Superior temporal gyrus (tissue), 1 donor: ENCODE measurements around the gene BCL2L11.

ENCODE experiments used
- DNase-seq: peaks from one replicate; pipeline ENCODE4 v3.0.0-alpha.2; 2016; ENCODE audit errors: extremely low spot score

Gene BCL2L11

DNA sequence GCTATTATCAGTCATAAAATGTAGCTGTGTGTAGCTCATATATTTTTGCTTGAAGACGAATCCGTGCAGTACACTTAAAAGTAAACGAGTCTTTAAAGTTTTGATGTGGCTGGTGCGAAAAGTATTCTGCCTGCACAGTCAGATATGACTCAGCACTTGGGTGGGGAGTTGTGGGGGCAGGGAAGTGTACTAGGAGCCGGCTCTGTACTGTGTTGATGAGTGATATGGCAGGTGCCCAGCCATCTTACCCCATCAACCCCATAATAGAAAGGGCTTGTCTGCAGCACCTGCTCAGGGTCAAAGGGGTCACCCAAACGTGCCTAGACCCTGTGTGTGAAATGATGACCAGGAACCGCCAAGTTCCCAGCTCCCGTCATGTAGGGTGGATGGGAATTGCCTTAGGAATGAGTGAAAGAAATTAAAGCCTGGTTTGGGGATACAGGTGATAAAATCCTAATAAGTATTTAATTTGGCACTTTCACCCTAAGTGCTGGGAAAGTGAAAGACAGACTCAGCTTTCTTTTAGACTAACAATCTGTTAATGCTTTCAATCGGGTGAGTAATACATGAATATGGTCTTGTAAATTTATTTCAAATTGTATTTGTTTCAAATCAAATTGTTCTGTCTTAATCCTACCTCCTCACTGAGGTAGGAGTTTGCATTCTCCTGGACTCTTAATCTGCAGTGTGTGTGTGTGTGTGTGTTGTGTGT is 48.0 kb downstream of the BCL2L11 start:
- DNase-seq: no peak

DNA sequence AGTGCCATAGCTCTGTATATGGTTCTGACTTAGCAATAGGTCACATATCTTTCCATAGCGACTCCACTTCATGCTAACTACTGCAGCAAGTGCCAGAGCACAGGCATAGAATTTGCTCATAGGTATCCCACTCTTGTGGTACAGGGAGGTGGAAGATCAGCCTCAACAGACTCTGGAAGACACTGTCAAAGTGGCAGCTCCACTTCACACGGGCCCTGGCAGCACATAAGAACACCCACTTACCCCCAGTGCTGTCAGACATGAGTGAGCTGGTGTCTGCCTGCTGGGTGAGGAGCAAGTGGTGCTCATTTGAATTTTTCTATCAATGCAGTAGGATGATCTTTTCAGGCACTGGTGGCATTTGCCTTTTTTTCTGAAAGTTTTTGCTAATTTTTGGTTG is 48.6 kb downstream of the BCL2L11 start:
- no peak for DNase-seq

DNA sequence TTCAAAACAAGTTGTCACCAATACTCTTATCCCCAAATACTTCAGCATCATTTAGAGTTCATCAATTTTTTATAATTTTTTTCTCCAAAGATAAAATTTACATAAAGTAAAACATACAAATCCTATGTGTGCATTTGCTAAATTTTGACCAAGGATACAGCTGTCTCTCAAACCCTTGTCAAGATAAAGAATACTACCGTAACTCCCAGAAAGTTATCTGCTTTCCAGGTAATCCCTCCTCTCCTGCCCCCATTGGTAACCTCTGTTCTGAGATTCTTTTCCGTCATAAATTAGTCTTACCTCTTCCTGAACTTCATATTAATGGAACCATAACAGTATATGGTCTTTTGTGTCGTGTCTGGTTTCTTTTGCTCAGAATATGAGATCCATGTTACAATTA is 49.2 kb downstream of the BCL2L11 start:
- DNase-seq: no peak

DNA sequence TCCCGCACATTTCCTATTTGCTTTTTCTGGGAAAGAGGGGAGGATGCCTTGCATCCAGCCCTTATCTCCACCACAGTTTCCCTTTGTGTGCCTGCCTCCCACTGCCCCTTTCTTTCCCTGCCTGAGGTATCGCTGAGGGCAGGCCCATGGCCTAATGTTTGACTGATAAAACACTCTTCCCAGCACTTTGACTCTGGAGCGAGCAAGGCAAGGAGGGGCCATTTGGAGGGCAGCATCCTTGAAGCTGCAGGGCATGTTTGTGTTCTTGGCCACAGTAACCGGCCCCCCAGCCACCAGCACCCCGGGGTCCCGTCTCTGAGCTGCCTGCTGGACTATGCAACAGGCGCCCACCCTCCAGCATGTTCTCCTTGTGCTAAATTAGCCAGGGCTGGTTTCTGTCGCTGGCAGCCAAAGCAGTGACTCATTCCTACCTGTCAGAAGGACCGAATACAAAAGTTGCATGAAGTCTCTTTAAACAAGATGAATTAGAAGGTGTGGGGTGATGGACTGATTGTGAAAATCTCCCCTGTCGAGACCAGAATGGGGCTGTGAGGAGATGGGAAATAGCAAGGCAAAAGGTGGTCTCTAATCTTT is 50.7 kb downstream of the BCL2L11 start:
- no peak for DNase-seq

DNA sequence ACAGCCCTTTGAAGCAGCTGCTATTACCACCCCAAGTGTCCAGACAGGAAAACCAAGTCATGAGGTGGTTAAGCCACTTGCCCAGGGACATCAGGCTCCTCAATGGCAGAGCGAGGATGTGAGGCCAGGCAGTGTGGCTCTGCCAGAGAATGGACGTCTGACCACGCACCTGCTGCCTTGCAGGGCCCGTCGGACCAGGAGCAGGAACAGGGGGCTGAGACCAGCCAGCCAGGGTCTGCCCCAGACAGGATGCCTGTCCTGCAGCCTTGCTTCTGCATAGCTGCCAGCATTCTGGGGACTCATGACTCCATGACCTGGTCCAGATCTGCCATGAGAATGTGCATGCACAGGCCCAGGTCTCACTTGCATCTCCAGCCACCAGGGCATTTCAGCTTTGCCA is 52.0 kb downstream of the BCL2L11 start:
- DNase-seq: no peak

DNA sequence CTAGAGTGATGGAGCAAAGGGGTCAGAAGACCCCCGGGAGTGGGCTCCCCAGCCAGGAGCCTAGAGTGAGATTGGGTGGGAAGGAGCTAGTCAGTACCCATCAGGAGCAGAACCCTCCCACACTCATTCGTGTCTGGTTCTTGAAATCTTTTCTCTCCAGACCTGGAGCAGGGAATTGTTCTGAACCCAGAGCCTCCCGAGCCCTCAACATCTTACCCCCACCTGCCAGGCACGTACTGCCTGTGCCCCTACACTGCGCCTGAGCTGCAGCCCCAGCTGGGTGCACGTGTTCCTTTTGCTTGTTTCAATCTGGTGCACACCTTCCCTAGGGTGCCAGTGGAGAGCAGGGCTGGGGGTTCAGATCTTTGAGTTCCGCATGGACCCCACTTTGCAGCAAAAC is 52.6 kb downstream of the BCL2L11 start:
- DNase-seq: no peak

DNA sequence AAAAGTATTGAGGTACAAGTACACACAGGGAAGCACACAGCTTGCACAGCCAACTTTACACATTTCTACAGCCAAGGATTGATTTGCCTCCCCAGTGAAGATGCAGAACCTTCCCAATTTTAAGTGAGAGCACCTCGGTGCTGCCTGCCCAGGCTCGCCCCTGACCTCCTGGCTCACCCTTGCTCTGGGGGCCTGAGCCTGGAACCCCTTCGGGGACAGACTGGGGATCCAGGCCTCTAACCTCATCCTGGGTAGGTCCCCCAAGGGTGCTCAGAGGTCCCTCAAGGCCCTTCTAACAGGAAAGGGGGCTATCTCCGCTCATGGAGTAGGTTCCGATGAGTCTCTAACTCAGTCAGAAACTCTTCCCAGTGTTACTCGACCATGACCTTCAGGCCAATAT is 53.1 kb downstream of the BCL2L11 start:
- DNase-seq: no peak

DNA sequence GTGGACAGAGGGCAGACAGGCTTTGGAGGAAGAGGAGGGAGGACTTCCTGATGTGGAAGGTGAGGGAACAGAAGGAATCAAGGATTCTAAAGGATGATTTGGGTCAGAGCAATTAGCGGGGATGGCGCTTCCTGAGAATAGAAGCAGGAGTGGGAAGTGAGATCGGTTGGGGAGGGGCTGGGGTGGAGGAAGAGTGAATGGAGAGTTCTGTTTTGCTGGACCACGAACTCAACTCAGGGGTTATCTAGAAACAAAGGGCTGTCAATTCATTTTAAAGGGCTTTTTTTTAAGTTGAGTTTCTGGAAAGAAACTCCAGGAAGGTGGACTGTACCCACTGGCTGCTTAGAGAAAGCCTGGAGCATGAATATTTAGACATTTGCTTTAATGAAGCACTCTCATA is 54.9 kb downstream of the BCL2L11 start:
- no peak for DNase-seq

DNA sequence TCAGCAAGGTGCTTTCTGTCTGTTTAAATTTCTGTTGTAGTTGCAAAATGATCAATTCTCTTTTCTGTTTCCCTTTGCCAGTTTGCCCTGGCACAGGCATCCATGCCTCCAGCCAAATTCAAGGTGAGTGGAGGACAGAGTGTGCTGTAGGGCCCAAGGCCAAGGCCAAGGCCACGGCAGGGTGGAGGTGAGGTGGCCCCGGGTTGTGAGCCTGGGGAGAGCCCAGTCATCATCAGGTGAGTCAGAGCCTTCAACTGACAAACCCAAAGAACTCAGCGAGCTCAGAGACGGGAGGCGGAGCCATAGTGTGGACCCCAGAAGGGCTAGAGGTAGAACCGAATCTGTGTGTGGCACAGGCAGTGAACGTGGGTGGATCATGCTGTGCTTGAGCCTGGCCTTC is 55.7 kb downstream of the BCL2L11 start:
- no peak for DNase-seq

DNA sequence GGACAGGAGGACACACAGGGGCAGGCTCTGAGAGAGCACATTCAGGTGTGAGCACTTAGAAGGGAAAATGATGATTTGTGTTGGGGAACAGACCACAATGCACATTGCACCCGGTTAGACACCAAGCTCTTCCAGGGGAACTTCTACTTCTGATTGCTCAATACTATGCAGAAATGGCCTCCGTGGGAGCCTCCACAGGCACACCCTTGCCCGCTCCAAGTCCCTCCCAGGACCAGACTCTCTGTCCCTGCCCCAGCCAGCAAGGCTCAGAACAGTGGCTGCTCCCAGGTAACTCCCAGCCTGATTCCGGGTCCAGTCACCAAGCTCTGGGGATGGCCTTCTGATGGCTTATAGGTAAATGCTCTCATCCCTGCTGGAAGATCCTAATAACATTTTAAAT is 56.2 kb downstream of the BCL2L11 start:
- no peak for DNase-seq

DNA sequence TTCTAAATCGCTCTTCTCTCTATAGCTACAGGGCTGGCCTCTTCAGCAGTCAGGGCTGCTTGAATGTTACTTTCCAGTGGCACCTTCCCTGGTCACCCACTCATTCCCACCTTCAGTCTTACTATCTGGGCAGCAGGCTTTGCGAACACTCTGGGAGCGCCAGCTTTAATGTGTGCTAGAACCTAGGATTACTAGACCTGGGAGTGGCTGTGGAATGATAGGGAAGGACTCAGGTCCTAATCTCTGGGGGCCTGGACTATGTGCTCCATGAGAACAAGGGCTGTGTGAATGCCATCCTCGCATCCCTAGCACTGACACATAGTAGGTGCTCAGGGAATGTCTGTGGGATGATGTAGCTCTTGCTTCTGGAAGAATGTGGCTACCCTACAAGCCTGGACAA is 57.6 kb downstream of the BCL2L11 start:
- no peak for DNase-seq

DNA sequence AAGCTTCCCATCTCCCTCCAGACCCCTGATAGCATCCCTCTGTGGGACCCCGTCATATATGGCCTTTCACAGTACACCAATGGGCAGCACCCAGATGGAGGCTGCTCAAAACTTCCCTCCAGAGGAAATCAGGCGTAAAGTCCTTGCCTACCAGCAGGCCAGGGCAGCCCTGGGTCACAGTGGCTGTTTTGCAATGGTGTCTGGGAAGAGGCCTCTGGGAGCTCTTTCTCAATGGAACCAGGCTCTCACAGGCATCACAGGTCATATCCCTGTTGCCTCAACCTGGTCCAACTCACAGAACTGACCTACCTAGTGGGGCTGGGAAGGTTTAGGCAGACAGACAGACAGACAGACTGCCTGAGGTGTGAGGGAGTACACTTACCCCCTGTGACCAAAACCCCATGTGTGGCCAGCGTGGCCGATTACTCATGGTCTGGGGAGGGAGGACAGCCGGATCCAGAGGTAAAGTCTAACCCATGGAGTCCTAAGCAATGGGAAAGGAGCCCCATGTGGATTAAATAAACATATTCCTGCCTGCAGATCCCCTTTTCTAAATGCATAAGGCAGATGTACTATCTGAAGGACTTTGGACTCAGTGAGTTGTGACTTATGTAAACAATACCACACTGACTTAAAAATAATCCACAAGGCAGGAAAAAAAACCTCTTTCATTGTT is 58.2 kb downstream of the BCL2L11 start:
- DNase-seq: no peak

DNA sequence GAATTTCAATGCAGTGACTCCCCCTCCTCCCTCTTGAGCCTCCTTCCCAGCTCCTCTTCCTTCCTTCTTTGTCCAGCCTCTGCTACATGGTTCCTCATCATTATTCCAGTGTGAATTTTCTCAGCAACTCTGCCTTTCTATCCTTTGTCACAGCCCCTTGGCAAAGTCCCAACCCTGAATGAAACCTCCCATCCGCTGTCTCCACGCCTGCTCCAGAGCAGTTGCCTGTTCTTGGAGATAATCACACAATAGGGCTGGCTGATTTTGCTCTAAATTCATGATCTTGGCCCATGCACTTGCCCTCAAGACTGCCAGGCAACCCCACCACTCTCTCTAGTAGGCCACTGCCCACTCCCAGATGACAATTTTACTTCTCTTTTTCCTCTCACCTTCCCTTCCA is 61.4 kb downstream of the BCL2L11 start:
- no peak for DNase-seq

DNA sequence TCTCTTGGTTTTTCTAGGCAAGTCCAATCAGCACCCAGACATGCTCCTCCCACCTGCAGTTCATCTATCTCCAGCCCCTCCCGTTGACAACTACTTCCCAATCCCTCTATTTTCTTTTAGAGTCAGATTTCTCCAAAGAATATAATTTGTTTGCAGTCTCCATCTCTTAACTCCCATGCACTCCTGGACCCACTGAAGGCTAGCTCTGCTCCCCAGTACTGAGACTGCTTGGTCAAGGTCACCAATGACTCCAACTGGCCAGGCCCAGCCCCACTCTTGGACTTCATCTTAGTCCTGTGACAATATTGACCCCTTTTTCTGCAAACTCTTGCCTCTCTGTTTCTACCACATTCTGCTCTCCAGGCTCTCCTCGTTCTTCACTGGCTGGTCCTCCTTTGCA is 62.0 kb downstream of the BCL2L11 start:
- no peak for DNase-seq

DNA sequence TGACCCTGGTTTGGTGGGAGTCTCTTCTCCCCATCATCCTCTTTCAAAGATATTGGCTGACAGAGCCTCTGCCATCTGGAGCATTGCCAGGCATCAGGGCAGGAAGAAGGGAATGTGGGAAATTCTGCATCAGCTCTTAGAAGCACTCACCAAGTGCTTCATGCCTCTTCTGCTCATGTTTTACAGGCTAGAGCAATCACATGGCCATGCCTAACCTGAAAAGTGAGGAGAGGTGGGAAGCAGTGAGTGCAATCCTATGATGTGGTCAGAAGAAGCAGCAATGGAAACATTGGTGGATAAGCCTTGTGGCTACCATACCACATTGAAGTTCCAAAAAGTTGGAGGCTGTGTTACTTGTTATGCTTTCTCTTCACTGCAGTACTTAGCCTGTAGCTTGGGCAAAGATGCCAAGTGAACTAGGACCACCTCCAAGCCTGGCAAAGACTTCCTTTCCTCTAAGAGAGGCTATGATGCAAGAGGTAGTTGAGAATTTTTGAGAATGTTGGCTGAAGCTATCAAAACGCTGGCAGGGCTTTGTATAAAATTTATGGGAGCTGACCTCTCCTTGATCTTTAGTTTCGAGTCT is 64.1 kb downstream of the BCL2L11 start:
- no peak for DNase-seq

DNA sequence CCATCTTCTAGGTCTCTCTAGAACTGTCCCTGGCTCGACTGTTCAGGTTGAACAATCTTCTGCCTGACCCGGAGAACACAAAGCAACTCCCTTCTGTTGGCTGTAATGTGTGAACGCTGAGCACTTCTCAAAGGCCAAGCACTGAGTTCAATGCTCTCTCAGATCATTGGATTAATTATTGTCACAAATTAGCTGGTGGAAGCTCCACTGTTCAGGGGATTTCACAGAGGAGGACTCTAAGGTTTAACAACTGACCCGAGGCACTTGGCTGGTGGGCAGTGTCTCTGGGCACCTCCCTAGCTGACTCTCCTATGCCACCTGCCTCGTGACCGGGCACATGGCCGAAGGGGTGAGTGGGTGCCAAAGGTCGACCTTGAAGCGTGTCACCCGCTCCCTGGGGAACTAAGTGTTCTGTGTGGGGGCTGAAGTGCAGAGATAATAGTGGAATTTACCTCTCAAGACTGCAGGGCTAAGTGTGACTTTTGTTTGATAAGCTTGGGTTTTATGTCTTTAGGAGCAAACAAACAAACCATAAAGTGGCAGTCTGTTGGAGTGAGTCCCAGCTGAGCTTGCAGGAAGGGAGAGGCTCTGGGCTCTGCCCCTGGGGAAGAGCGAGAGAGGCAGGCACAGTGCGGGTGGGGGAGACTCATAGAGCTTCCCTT is 64.8 kb downstream of the BCL2L11 start:
- no peak for DNase-seq

DNA sequence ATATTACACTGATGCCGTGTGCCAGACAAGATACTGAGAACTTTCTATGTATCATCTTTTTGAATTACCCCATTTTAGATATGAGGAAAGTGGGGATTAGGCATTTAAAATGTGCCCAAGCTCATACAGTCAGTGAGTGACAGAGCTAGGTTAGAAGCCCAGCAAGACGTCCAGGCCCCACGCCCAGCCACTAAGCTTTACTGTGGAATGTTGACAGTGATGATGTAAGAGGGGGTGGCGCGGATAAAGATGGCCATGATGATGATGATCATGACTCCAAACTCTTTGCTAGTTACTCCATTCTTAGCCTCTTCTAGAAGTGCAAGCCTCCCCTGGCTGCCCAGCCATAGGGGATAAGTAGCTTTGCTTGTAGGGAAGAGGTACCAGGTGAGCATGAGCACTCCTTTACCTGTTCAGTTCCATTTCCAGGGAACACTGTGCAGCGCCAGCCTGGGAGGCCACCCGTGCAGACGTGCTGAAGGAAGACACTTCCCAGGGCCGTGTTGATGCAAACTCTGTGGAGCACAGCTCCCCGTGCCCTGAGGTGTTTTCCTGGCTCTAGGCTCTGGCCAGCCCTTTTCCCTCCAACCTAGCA is 65.5 kb downstream of the BCL2L11 start:
- no peak for DNase-seq

DNA sequence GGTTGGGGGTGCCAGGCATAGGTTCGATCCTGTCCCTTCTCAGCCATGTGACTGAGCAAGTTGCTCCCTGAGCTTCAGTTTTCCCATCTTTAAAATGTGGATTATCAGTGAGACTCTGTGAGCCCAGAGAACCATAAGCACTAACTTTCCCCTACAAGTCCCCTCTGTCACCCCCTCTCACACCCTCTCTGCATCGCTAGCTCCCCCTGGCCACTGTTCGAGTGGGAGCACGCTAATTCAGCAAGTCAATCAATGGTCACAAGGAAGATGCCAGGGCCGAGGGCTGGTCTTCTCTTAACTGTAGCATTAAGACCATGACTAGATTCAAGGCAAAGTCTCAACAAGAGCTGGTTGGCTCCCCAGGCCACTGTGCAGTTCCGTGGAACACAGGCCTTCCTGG is 66.2 kb downstream of the BCL2L11 start:
- DNase-seq: no peak

DNA sequence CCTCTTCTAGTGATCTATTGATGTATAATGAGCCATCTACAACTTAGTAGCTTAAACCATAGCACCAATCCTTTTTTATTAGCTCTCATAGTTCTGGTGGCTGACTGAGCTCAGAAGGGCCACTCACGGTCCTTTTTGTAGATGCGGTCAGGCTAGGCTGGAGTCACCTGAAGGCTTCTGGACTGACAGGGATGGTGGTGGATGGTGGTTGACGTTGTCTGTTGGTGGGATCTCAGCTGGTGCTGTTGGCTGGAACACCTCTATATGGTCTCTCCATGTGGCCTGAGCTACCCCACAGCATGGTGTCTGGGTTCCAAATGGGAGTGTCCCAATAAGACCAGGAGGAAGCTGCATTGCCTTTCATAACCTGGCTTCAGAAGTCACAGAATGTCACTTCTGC is 68.0 kb downstream of the BCL2L11 start:
- DNase-seq: no peak

DNA sequence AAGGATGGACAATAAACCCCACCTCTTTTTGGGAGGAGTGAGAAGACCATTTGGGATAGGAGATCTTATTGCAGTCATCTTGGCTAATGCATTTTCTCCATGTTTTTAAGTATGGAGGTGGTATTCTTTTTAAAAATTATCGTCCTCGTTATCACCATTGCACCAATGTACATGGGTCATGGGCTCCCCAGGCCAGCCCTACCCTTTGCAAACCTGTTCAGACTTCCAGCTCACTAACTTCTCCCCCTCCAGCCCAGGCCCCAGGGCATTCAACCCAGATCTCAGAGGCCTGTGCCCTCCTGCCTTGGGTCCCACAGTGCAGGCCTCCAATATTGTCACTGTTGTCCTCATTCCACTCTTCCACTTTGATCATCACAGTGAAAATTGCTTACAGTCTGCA is 68.4 kb downstream of the BCL2L11 start:
- DNase-seq: no peak

DNA sequence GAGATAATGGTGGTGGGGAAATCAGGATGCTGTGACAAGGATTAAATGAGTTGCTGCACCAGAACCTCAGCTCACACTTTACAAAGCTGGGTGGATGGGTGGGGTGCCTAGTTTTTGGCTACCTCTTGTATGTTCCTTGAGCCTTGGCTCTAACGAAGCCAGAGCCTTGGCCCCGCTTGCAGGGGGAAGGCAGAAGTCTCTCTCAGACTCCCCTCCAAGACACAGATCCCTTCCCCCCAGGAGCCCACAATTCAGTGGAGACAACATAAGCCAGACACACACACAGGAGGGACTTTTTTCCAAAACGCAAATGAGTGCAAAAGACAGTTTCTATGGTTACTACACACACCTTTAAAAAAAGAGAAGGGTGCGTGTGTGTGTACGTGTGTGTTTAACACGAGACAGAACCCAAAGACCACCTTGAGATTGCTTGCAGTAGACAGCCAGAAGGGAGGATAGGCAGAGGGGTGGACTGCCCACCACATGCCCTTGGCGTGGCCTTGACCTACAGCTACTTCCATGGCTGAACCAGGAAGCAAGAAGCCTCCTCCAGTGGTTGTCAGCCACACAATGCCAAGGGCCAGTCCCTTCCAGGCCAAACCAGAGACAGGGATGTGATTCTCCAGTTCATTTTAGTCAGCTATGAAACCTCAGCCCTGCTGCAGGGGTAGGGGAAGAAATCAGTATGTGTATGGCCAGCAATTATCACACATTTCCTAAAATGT is 70.3 kb downstream of the BCL2L11 start:
- no peak for DNase-seq
